GM12873 (cell line): ENCODE measurements around the gene MEGF10.

Experiments used
- TF ChIP-seq, protein P1 (sequence below): IDR thresholded peaks from 2 replicates; pipeline ENCODE4 v1.5.1; 2012; ENCODE audit warnings: low read depth, mild to moderate bottlenecking, moderate library complexity, low read length, control low read depth; ENCODE audit not compliant: insufficient read depth; ENCODE audit errors: missing control alignments

MEGF10 gene

DNA sequence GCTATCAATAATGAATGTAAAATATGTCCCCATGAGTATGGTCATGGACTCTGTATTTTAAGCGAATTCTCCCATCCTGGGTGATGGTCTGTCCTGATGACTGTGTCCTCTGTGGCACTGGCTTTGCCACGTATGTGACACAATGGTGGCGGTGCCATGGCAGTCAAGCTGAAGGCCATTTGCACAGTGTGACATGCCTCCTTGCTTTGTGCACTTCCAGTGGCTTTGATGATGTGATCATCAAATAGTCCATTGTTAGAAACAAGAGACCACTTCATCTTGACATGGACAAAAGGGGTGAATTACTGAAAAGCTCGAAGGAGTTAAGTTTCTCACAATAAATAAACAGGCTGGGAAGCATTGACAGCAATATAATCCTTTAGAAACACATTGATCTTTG lies 195.9 kb downstream of the MEGF10 start:
- TF ChIP-seq, protein P1, sequence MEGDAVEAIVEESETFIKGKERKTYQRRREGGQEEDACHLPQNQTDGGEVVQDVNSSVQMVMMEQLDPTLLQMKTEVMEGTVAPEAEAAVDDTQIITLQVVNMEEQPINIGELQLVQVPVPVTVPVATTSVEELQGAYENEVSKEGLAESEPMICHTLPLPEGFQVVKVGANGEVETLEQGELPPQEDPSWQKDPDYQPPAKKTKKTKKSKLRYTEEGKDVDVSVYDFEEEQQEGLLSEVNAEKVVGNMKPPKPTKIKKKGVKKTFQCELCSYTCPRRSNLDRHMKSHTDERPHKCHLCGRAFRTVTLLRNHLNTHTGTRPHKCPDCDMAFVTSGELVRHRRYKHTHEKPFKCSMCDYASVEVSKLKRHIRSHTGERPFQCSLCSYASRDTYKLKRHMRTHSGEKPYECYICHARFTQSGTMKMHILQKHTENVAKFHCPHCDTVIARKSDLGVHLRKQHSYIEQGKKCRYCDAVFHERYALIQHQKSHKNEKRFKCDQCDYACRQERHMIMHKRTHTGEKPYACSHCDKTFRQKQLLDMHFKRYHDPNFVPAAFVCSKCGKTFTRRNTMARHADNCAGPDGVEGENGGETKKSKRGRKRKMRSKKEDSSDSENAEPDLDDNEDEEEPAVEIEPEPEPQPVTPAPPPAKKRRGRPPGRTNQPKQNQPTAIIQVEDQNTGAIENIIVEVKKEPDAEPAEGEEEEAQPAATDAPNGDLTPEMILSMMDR: no peak

DNA sequence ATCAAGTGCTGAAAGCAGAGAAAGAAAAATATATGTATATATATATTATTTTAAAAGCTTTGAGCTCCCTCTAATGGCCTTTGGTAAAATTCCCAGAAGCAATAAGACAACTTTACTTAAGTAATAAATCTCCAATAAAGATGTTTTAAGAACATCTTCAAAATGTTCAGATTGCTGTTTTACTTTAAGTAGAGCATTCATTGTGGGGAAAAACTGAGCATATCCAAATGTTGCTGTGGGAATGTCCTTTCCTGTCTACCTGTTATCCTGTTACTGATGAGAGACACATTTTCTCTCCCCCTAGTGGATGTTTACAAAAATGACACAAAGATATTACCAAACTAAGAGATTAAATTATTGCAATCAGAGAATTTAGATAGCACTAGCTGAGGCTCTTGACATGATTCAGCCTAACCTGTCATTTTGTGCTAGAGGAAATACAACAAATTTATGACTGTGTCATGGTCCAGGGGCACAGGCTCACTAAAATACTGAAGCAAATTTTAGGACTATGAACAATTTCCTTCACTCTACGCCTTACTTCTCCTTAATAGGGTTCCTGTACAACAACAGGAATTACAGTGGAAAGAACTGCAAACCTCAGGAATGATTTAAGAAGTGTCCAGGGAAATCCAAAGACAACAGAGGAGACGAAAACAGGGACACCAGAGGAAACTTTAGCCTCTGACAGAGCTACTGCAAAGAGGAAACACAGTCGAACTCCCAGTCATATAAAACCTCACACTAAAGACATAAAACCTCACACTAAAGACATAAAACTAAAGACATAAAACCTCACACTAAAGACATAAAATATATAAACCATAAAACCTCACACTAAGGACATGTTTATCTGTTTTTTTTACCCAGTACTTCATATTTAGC lies 202.5 kb downstream of the MEGF10 start:
- TF ChIP-seq, protein P1: peak; percentile 69

DNA sequence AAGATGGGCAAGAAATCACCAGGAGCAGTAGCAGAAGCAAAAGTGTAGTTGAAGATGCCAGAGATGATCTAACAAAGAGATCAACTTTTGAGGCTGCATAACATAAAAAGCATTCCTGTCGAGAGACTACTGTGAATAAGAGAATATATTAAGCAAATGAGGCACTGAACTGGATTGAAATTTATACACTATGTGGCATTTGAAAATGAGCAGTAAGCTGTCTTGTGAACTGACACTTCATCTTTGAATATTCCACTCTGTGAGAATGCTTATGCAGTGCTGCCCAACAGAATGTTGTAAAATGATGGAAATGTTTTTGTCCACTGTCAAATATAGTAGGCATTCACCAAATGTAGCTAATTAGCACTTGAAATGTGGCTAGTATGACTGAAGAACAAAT lies 208.0 kb downstream of the MEGF10 start:
- TF ChIP-seq, protein P1: no peak

DNA sequence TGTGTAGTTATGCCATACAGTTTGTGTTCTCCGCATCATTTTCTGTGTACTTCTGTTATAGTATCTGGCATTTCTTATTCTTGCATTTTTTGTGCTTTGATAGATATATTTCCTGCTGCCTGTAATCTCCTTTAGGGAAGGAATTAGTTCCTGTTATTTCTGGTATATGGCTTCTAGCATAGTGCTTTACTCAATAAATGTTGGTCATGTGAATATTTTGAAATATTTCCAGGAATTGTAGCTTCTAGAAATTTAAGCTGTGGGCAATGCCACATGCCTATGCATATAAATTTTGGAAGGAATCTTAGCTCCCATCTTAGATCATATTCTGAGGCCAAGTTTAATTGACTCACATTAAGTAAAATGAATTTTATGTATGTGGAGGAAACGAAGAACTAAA lies 215.3 kb downstream of the MEGF10 start:
- TF ChIP-seq, protein P1: no peak

DNA sequence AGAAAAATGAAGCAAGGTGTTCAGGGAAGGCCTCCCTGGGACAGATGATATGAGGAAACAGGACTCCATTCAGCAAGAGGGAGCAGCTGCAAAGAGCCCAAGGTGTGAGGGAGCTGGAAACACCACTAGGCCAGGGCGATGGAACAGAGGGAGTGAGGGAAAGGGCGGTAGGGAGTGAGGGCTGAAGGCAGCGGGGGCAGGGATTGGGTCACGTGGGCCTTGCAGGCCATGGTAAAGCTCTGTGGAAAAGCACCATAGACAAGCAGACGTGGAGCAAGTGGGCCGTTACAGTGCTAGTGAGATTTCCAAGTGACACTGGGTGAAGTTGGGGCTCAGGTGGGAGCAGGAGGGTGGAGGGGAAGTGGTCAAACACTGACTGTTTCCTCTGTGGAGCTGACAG lies 216.0 kb downstream of the MEGF10 start:
- TF ChIP-seq, protein P1: no peak

DNA sequence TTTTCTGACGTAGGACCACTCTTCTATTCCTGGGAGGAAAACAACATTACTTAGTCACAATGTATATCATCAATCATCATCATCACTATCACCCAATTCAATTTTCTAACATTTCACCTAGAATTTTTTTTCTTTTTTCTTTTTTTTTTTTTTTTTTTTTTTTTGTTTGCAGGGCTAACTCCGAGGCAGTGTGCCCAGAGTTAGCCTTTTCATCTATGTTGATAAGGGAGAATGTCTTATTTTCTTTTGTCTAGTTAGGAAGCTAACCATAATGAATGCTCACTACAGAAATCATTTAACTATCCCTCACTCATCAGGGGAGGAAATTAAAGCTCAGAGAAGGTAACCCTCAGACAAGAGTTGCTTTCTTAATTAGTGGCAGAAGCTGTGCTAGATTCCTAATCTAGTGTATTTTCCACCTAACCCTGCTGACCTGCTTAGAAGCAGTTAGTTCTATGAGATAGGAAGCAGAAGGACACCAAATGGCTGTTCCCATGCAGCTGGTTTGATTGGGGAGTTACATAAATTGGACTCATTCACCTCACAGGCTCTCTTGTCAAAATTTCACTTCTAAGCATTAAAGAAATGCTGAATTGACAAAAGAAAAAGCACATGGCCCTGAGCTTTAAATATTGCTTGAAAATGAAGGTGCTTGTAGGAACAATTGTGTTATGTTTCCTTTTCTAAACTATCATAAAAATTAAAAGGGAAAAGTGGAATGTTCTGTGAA lies 218.2 kb downstream of the MEGF10 start:
- TF ChIP-seq, protein P1: no peak
